ENCODE data around the gene SMIM32.

DNA sequence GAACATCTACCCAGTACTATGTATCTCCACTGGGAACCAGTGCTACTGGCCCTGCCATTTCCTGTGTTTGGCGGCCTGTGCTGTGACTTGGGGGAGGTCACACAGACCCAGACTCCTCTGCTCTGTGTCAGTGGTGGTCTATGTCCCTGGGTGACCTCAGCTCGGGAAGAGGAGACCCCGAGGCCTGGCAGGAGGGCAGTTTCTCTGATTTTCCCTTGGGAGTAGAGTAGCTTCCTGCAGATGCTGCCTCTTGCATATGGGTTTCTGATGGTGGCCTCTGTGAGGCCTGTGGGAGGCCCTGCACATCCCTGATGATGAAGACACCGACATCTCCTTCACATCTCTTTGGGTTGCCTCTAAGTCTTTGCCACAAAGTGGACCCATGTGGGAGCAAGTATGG, 13.0 kb upstream of the SMIM32 start:
- TF ChIP-seq POLR2A (IDR thresholded peaks at IDR 0.05) (no peak), POLR2AphosphoS5 (IDR thresholded peaks at IDR 0.05) (no peak), EP300 (IDR thresholded peaks at IDR 0.05) (no peak)
- TF ChIP-seq, protein P1, sequence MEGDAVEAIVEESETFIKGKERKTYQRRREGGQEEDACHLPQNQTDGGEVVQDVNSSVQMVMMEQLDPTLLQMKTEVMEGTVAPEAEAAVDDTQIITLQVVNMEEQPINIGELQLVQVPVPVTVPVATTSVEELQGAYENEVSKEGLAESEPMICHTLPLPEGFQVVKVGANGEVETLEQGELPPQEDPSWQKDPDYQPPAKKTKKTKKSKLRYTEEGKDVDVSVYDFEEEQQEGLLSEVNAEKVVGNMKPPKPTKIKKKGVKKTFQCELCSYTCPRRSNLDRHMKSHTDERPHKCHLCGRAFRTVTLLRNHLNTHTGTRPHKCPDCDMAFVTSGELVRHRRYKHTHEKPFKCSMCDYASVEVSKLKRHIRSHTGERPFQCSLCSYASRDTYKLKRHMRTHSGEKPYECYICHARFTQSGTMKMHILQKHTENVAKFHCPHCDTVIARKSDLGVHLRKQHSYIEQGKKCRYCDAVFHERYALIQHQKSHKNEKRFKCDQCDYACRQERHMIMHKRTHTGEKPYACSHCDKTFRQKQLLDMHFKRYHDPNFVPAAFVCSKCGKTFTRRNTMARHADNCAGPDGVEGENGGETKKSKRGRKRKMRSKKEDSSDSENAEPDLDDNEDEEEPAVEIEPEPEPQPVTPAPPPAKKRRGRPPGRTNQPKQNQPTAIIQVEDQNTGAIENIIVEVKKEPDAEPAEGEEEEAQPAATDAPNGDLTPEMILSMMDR (IDR thresholded peaks at IDR 0.05): no peak
